PC-9 (cell line): Measurements from ENCODE around the gene SMARCA5. TPM values are rescaled to one million over a fixed set of nuclear protein-coding genes. Genes with fewer than 3 reads are reported as not detected.

Experiments used
- BruUV-seq: library from RNA; stranded (reverse); fragments of 400-500 nt; replicated peaks from 2 replicates; lab custom pipeline; 2021; lab: Mats Ljungman, UMichigan
- CTCF ChIA-PET: fragments of 300-600 bp; sonication (Branson Sonifier 250); formaldehyde crosslinking; loops from one replicate; lab custom pipeline; 2022; ENCODE audit warnings: antibody characterized with exemption; lab: Charles Lee
- POLR2A ChIA-PET: fragments of 300-600 bp; sonication (Branson Sonifier 250); formaldehyde crosslinking; loops from one replicate; lab custom pipeline; 2022; ENCODE audit warnings: antibody characterized with exemption; ENCODE audit not compliant: unreplicated experiment; lab: Charles Lee
- DNase-seq, 2 experiments: peaks; one replicate each; pipeline versions ENCODE4 v3.0.0 to v3.0.0-alpha.2; 2015 to 2022; ENCODE audit warnings: mixed read lengths in 1 of 2
- H2AFZ ChIP-seq: fragments of 200-600 bp; sonication (generic); 2 replicates; pipeline ENCODE4 v1.8.1; 2017; ENCODE audit warnings: antibody characterized with exemption
- H3F3A ChIP-seq: fragments of 200-600 bp; sonication (generic); 2 replicates; pipeline ENCODE4 v1.8.1; 2017; ENCODE audit warnings: antibody characterized with exemption, mild to moderate bottlenecking, low read depth; ENCODE audit not compliant: insufficient read depth
- H3K27ac ChIP-seq: fragments of 200-600 bp; sonication (generic); 2 replicates; pipeline ENCODE4 v1.6.1; 2016; ENCODE audit warnings: mixed run types
- H3K27me3 ChIP-seq: fragments of 200-600 bp; sonication (generic); 2 replicates; pipeline ENCODE4 v1.6.1; 2016; ENCODE audit warnings: low read depth, mixed run types; ENCODE audit not compliant: insufficient read depth
- H3K36me3 ChIP-seq: fragments of 200-600 bp; sonication (generic); 2 replicates; pipeline ENCODE4 v1.6.1; 2016; ENCODE audit warnings: low read depth, mixed run types
- H3K4me1 ChIP-seq: fragments of 200-600 bp; sonication (generic); replicated peaks from 2 replicates; pipeline ENCODE4 v1.6.1; 2016; ENCODE audit warnings: mixed run types; ENCODE audit not compliant: insufficient read depth
- H3K4me2 ChIP-seq: fragments of 200-600 bp; sonication (generic); 2 replicates; pipeline ENCODE4 v1.6.1; 2017; ENCODE audit warnings: mixed run types
- H3K4me3 ChIP-seq: fragments of 200-600 bp; sonication (generic); 2 replicates; pipeline ENCODE4 v1.6.1; 2016; ENCODE audit warnings: mixed run types
- H3K79me2 ChIP-seq: fragments of 200-600 bp; sonication (generic); 2 replicates; pipeline ENCODE4 v1.6.1; 2017; ENCODE audit warnings: low read depth, mixed run types
- H3K9me2 ChIP-seq: fragments of 200-600 bp; sonication (generic); 2 replicates; pipeline ENCODE4 v1.8.1; 2017; ENCODE audit warnings: mild to moderate bottlenecking; ENCODE audit not compliant: insufficient read depth
- H3K9me3 ChIP-seq: fragments of 200-600 bp; sonication (generic); 2 replicates; pipeline ENCODE4 v1.8.1; 2016; ENCODE audit warnings: low read depth; ENCODE audit not compliant: insufficient read depth
- H4K20me1 ChIP-seq: fragments of 200-600 bp; sonication (generic); 2 replicates; pipeline ENCODE4 v1.8.1; 2017; ENCODE audit not compliant: insufficient read depth
- CTCF ChIP-seq: fragments of 200-600 bp; sonication (generic); conservative IDR thresholded peaks from 2 replicates; pipeline ENCODE4 v1.6.1; 2017; ENCODE audit warnings: mixed run types, antibody characterized with exemption, mild to moderate bottlenecking, moderate library complexity
- EZH2 ChIP-seq: fragments of 200-600 bp; sonication (generic); IDR thresholded peaks from 2 replicates; pipeline ENCODE4 v1.8.0; 2017; ENCODE audit warnings: antibody characterized with exemption, low read depth
- intact Hi-C: fragments of 100-400 bp; cut with micrococcal nuclease; formaldehyde crosslinking; loops from one replicate; pipeline ENCODE4 v1.10.0; 2022; ENCODE audit not compliant: unreplicated experiment
- total RNA-seq: library from RNA; stranded (reverse); gene quantifications from 2 replicates; pipeline ENCODE4 v1.2.3, GENCODE V29; 2021

SMARCA5 gene
- total RNA-seq, 1 experiment from 2014 or later, result 40.5 TPM

- no peak overlapping the region for H3K4me2 ChIP-seq
- no peak for DNase-seq
- H4K20me1 ChIP-seq, result no peaks in the 10 kb centered on the region
- BruUV-seq, result no TSS peak
- H3K36me3 ChIP-seq, result peaks cover 25% of the 10 kb centered on the region; the same call in 1 of the 2 replicates
- ChIA-PET CTCF (no interaction called here), POLR2A (no interaction called here)
- H3F3A ChIP-seq, result no peaks in the 10 kb centered on the region
- H3K27me3 ChIP-seq, result no peaks in the 10 kb centered on the region
- TF ChIP-seq CTCF (no peak), EZH2 (no peak)
- intact Hi-C loops, result no loop called here
- H3K79me2 ChIP-seq, result no peaks in the 10 kb centered on the region
- no peaks in the 10 kb centered on the region for H3K4me1 ChIP-seq
- no peak overlapping the region for H2AFZ ChIP-seq
- no peak overlapping the region for H3K27ac ChIP-seq
- H3K9me3 ChIP-seq, result no peaks in the 10 kb centered on the region
- H3K4me3 ChIP-seq, result no peak overlapping the region
- H3K9me2 ChIP-seq, result no peaks in the 10 kb centered on the region
Measured at GRCh38 chr4:143531788-143532491, 18.4 kb downstream of the SMARCA5 start.

- Histone ChIP-seq H3K27ac (no peak overlapping the region), H3K27me3 (no peaks in the 10 kb centered on the region), H2AFZ (no peak overlapping the region), H3F3A (no peaks in the 10 kb centered on the region), H3K79me2 (no peaks in the 10 kb centered on the region), H3K9me3 (no peaks in the 10 kb centered on the region), H3K4me3 (no peak overlapping the region), H3K9me2 (no peaks in the 10 kb centered on the region), H3K36me3 (peaks cover 31% of the 10 kb centered on the region), H4K20me1 (no peaks in the 10 kb centered on the region), H3K4me1 (no peaks in the 10 kb centered on the region), H3K4me2 (no peak overlapping the region)
- ChIA-PET CTCF (no interaction called here), POLR2A (no interaction called here)
- no peak for DNase-seq
- no TSS peak for BruUV-seq
- TF ChIP-seq CTCF, result no peak
- no peak for TF ChIP-seq EZH2
- intact Hi-C loops, result no loop called here
Measured at GRCh38 chr4:143538979-143539669, 25.6 kb downstream of the SMARCA5 start.

DNA sequence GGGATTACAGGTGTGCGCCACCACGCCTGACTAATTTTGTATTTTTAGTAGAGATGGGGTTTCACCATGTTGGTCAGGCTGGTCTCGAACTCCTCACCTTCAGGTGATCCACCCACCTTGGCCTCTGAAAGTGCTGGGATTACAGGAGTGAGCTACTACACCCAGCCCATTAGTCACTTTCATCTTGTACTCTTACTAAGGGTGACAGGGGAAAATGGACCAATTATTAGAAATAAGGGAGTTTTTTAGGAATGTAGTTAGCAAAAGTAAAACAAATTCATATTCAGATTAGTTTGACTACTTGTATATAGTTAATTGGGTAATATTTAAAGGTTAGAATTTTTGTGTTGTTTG is 26.1 kb downstream of the SMARCA5 start:
- H3K4me3 ChIP-seq, result no peak overlapping the region
- intact Hi-C loops, result loop anchor here (10.0 kb wide), 1 partner anchor 1575 kb away; no protein-coding TSS in a partner anchor
- DNase-seq, result no peak
- H3K27me3 ChIP-seq, result no peaks in the 10 kb centered on the region
- no peaks in the 10 kb centered on the region for H4K20me1 ChIP-seq
- no peak overlapping the region for H2AFZ ChIP-seq
- H3K79me2 ChIP-seq, result no peaks in the 10 kb centered on the region
- no peaks in the 10 kb centered on the region for H3K9me2 ChIP-seq
- H3K27ac ChIP-seq, result no peak overlapping the region
- no peak overlapping the region for H3K4me2 ChIP-seq
- ChIA-PET POLR2A (no interaction called here), CTCF (no interaction called here)
- H3K36me3 ChIP-seq, result peaks cover 29% of the 10 kb centered on the region
- TF ChIP-seq EZH2 (no peak), CTCF (no peak)
- H3K4me1 ChIP-seq, result no peaks in the 10 kb centered on the region
- no TSS peak for BruUV-seq
- H3F3A ChIP-seq, result no peaks in the 10 kb centered on the region
- no peaks in the 10 kb centered on the region for H3K9me3 ChIP-seq
